ENCODE data around the gene FCSK.

- TF ChIP-seq CTCF (IDR thresholded peaks at IDR 0.05; ENCODE audit: poor library complexity, severe bottlenecking): no peak
- no peak for TF ChIP-seq TAF1 (IDR thresholded peaks at IDR 0.05; ENCODE audit: low read depth)
These were observed 20.9 kb downstream of the FCSK start for GRCh38 chr16:70475054-70475871.
